ENCODE data around the gene PRKAG1. TPM values are rescaled to one million over a fixed set of nuclear protein-coding genes. Genes with fewer than 3 reads are reported as not detected.
A peak's percentile ranks its signal among the peaks of the same experiment; 100 is the strongest.

Gene PRKAG1
- polyA plus RNA-seq, 2 of the 4 experiments (the other 2 are of a cell fraction): 40.0 to 100 TPM

DNA sequence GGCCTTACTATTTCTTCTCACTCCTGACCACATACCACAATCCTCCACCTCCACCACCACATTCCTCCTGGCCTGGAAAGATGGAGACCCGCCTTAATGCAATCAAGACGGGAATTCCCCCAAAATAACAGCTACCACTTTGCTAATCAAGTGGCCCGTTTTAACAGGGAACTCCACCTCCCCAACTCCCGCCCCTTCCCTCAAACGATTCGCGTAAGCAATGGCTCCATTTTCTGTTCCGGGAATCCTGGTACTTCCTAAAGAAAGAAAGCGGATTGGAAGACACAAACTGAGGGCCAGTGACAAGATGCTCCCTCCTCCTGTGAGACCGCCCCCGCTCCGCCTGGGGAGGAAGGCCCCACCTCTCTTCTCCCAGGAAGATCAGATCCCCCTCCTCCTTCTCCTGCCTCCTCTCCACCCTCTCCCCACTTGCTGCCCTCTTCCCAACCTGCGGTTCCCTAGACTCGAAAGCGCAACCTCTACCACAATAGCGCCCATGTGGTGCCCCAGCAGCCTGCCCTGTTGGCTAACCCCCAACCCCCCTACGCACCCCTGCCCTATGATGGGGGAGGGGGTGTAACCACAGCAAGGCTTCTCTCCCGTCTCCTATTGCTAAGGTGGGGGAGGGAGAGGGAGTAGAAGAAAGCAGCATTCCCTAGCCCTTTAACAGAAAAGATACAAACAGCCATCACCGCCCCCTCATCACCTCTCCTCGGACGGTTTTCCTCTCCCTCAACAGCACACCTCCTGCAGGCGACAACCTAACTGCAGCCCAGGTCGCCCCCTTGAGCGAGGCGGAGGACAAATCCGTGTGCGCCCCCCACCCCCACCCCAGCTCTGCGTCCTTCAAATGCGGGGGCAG lies 62.1 kb downstream of the PRKAG1 start:
- ATAC-seq (peak; percentile 77 to 89), FAIRE-seq (no peak), DNase-seq (ENCODE audit: low read depth in 1 of 2, low spot score in 1 of 2) (peak; percentile 94 to 96)
- peak overlapping the region; percentile 79 for H3K4me3 ChIP-seq
- no peaks in the 10 kb centered on the region for H3K9me3 ChIP-seq
- H3K27ac ChIP-seq: peak overlapping the region; percentile 95
- CTCF ChIA-PET: interaction anchor here (0.6 to 77.5 kb wide), 3 partner anchors 2 to 220 kb away, joined by 4 to 2584 read pairs (median 2584); partner anchors contain the start of genes ARF3, DDN, FKBP11 and PRKAG1
- under 1% methylated on average over 22 of the region's 29 CpGs for WGBS (ENCODE audit: missing lambda C conversion rate)
- peaks cover 10% of the 10 kb centered on the region for H3K4me1 ChIP-seq
- POLR2A ChIA-PET: interaction anchor here (0.8 to 1.4 kb wide), 6 partner anchors 13 to 104 kb away, joined by 3 to 10 read pairs (median 6); partner anchors contain the start of genes DDX23, FKBP11 and RND1
- TF ChIP-seq TFCP2L1 (CRISPR knock-in tag; IDR thresholded peaks at IDR 0.05) (no peak), GATA3 (IDR thresholded peaks at IDR 0.05; ENCODE audit: borderline replicate concordance) (no peak), TP53 (CRISPR knock-in tag; IDR thresholded peaks at IDR 0.05) (no peak), ZC3H11A (IDR thresholded peaks at IDR 0.05) (0 out of 2 replicates have a peak, but pooled peaks have one; percentile 3), CHD2 (IDR thresholded peaks at IDR 0.05; ENCODE audit: low read length, partially characterized antibody) (peak; percentile 33), KDM5A (IDR thresholded peaks at IDR 0.05) (no peak), HEYL (CRISPR knock-in tag; IDR thresholded peaks at IDR 0.05) (no peak)
- TF ChIP-seq, protein P1, sequence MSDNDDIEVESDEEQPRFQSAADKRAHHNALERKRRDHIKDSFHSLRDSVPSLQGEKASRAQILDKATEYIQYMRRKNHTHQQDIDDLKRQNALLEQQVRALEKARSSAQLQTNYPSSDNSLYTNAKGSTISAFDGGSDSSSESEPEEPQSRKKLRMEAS (IDR thresholded peaks at IDR 0.05): no peak; the same call in 1 of the 2 replicates
- peak overlapping the region; percentile 77 for H3K4me2 ChIP-seq

DNA sequence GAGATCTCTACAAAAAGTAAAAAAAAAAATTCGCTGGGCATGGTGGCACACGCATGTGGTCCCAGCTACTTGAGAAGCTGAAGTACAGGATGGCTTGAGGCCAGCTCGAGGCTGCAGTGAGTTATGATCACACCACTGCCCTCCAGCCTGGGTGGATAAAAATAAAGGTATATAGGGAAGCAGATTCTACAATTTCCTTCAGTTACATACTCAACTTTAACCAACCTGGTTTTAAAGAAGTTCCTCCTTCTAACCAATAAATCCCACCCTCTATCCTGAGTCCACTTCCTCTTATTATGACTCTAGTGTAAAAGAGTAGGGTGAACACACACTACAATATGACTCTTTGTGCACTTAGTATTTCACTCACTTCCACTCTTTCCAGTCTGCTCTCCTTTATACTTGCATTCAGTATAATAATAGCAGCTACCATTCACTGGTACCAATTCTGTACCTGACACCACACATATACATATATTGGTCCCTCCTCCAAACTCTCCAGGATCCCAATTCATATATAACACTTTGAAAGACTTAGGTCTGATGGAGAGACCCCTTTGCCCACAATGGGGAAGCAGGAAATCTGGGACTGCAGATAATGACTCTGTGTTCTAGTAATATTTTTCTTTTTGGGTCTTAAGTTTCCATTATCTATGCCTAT lies 63.6 kb downstream of the PRKAG1 start:
- ChIA-PET POLR2A (no interaction called here), CTCF (interaction anchor here (0.6 to 77.5 kb wide), 3 partner anchors 1 to 271 kb away, joined by 3 to 2584 read pairs (median 2584); partner anchors contain the start of genes ARF3, DDN, FKBP11 and PRKAG1)
- ATAC-seq (no peak), FAIRE-seq (no peak), DNase-seq (ENCODE audit: low read depth in 1 of 2, low spot score in 1 of 2) (no peak)
- Histone ChIP-seq H3K4me3 (no peak overlapping the region), H3K4me1 (peaks cover 10% of the 10 kb centered on the region), H3K27ac (no peak overlapping the region), H3K4me2 (peak overlapping the region; percentile 77; the same call in 2 of the 3 replicates), H3K9me3 (no peaks in the 10 kb centered on the region)
- no peak for TF ChIP-seq NR3C1 (IDR thresholded peaks at IDR 0.05)
- TF ChIP-seq, protein P2, sequence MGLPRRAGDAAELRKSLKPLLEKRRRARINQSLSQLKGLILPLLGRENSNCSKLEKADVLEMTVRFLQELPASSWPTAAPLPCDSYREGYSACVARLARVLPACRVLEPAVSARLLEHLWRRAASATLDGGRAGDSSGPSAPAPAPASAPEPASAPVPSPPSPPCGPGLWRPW (IDR thresholded peaks at IDR 0.05): no peak
- no peak for TF ChIP-seq PHF8 (IDR thresholded peaks at IDR 0.05; ENCODE audit: borderline replicate concordance, low read depth)
- TF ChIP-seq HDAC2 (IDR thresholded peaks at IDR 0.05): no peak
- TF ChIP-seq RFX5 (IDR thresholded peaks at IDR 0.05): no peak
- TF ChIP-seq ZNF302 (CRISPR knock-in tag; IDR thresholded peaks at IDR 0.05): no peak
- TF ChIP-seq ZFP36 (IDR thresholded peaks at IDR 0.05; ENCODE audit: borderline replicate concordance, partially characterized antibody): no peak
- TF ChIP-seq, protein P3, sequence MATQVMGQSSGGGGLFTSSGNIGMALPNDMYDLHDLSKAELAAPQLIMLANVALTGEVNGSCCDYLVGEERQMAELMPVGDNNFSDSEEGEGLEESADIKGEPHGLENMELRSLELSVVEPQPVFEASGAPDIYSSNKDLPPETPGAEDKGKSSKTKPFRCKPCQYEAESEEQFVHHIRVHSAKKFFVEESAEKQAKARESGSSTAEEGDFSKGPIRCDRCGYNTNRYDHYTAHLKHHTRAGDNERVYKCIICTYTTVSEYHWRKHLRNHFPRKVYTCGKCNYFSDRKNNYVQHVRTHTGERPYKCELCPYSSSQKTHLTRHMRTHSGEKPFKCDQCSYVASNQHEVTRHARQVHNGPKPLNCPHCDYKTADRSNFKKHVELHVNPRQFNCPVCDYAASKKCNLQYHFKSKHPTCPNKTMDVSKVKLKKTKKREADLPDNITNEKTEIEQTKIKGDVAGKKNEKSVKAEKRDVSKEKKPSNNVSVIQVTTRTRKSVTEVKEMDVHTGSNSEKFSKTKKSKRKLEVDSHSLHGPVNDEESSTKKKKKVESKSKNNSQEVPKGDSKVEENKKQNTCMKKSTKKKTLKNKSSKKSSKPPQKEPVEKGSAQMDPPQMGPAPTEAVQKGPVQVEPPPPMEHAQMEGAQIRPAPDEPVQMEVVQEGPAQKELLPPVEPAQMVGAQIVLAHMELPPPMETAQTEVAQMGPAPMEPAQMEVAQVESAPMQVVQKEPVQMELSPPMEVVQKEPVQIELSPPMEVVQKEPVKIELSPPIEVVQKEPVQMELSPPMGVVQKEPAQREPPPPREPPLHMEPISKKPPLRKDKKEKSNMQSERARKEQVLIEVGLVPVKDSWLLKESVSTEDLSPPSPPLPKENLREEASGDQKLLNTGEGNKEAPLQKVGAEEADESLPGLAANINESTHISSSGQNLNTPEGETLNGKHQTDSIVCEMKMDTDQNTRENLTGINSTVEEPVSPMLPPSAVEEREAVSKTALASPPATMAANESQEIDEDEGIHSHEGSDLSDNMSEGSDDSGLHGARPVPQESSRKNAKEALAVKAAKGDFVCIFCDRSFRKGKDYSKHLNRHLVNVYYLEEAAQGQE (IDR thresholded peaks at IDR 0.05): no peak
- no peak for TF ChIP-seq SREBF2 (IDR thresholded peaks at IDR 0.05)
- TF ChIP-seq, protein P1 (IDR thresholded peaks at IDR 0.05): no peak
- no peak for TF ChIP-seq CBX2 (IDR thresholded peaks at IDR 0.05; ENCODE audit: borderline replicate concordance, low read depth)
- TF ChIP-seq, protein P4, sequence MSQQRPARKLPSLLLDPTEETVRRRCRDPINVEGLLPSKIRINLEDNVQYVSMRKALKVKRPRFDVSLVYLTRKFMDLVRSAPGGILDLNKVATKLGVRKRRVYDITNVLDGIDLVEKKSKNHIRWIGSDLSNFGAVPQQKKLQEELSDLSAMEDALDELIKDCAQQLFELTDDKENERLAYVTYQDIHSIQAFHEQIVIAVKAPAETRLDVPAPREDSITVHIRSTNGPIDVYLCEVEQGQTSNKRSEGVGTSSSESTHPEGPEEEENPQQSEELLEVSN (IDR thresholded peaks at IDR 0.05; ENCODE audit: borderline replicate concordance, low read depth): no peak
- no peak for TF ChIP-seq POLR2A (IDR thresholded peaks at IDR 0.05; ENCODE audit: low read length)
- no peak for TF ChIP-seq TFCP2L1 (CRISPR knock-in tag; IDR thresholded peaks at IDR 0.05)
- TF ChIP-seq HEYL (CRISPR knock-in tag; IDR thresholded peaks at IDR 0.05): no peak
- no peak for TF ChIP-seq FOSB (CRISPR knock-in tag; IDR thresholded peaks at IDR 0.05)
- TF ChIP-seq, protein P5, sequence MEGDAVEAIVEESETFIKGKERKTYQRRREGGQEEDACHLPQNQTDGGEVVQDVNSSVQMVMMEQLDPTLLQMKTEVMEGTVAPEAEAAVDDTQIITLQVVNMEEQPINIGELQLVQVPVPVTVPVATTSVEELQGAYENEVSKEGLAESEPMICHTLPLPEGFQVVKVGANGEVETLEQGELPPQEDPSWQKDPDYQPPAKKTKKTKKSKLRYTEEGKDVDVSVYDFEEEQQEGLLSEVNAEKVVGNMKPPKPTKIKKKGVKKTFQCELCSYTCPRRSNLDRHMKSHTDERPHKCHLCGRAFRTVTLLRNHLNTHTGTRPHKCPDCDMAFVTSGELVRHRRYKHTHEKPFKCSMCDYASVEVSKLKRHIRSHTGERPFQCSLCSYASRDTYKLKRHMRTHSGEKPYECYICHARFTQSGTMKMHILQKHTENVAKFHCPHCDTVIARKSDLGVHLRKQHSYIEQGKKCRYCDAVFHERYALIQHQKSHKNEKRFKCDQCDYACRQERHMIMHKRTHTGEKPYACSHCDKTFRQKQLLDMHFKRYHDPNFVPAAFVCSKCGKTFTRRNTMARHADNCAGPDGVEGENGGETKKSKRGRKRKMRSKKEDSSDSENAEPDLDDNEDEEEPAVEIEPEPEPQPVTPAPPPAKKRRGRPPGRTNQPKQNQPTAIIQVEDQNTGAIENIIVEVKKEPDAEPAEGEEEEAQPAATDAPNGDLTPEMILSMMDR (IDR thresholded peaks at IDR 0.05): no peak
- TF ChIP-seq MAFK (IDR thresholded peaks at IDR 0.05; ENCODE audit: partially characterized antibody): no peak
- no peak for TF ChIP-seq GATA3 (IDR thresholded peaks at IDR 0.05; ENCODE audit: borderline replicate concordance)
- 88% methylated on average over 3 of the region's 3 CpGs for WGBS (ENCODE audit: missing lambda C conversion rate)

Measured in A549 (cell line).